HG02642 (cell line): ENCODE results near the gene MVK.

Experiments
- ATAC-seq: cut with Tn5 transposase; IDR thresholded peaks from one replicate; pipeline ENCODE4 v1.9.1; 2021; ENCODE audit warnings: mild to moderate bottlenecking; ENCODE audit not compliant: unreplicated experiment, poor library complexity

MVK gene

DNA sequence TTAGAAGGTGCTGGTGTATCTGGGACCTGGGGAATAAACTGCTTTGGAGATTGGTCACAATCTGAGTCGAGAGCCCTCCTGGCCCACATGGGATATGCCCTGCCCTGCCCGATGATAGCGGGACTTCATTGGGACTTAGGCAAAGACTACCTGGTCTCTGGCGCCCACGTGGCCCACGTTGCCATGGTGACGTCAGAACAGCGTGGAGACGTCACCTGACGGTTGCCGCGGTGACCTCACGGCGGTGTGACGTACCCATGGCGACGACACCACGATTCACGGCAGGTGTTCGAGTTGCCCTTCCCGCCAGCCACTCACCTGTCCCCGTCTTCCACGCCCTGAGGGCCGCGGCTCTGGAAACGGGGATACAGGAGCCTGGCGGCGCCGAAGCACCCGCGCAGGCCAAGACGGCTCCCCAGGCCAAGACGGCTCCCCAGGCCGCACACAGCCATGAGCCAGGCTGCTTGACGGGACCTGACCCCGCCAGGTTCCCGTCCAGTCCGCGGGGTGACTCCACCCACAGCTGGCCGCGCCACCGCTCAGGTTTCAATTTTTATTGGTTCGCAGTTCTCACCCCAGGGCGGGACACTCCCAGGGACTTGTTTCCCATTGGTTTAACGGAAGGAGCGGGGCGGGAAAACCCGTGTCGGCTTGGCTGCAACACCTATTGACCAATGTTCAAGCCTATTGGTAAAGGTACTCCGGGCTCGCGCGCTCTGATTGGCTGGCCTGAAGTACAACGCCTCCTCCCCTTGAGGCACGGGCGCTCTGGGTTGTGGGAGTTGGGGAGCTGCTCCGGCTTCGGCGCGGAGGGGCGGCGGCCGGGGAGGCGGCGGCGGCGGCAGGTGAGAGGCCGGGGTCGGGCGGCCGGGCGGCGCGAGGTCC lies at the start of gene MVK, which contains the start of gene MMAB:
TSS of gene MVK (plus strand) at position 766 of the 885 bp plus-strand sequence. CDS start 1,029 bp downstream, outside the sequence.
TSS of gene MMAB (minus strand) at position 476 of the 885 bp plus-strand sequence. CDS start at position 452, 24 bp downstream.
- ATAC-seq, result peak; percentile 96

DNA sequence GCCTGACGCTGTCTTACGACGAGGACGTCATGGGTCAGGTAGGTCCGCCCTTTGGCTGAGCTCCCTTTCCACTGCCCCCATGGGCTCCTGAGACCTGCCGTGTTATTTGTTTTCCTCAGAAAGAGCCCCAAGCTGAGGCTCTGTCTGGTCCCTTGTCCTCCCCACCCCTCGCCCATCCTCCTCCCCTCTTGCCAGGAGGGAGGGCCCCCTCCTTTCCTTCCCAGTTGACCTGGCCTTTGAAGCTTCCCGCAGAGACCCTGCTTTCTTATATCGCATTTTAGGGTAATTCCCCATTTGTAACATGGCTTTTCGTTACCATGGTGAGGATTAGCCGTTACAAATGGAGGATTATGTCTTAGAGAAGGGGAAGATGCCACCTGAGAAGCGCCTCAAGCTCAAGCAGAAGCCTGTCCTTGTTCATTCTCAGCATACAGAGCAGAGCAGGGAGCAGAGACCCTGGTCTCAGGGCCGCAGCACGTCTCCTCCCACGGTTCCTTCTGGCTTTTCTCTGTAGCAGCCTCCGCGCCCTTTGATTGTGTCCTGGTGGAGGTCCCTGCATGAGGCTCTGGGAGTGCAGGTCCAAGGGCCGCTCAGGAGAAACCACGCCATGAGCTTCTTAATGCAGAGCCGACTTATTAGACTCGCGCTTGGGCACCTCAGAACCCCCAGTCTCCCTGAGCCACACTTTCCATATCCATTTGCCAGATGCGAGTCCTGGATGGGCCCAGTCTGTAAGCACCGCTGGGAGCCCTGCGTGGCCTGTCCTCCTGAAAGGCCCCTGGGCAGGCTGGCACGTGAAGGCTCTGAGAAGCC lies 48.9 kb upstream of the MVK start:
- no peak for ATAC-seq

DNA sequence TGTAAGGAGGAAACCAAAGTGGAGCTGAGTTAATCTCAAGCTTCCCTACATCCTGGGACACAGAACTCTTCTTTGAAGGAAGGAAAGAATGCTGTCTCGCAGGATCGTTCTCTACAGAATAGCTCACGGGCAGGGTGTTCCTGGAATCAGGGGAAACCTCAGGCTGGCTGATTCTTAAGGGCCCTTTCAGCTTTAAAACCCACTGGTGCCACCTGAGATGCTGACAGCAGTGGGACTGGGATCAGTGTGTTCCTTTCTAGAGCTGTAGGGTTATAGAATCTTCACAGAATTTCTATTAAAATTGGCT lies 48.4 kb upstream of the MVK start:
- ATAC-seq, result no peak

DNA sequence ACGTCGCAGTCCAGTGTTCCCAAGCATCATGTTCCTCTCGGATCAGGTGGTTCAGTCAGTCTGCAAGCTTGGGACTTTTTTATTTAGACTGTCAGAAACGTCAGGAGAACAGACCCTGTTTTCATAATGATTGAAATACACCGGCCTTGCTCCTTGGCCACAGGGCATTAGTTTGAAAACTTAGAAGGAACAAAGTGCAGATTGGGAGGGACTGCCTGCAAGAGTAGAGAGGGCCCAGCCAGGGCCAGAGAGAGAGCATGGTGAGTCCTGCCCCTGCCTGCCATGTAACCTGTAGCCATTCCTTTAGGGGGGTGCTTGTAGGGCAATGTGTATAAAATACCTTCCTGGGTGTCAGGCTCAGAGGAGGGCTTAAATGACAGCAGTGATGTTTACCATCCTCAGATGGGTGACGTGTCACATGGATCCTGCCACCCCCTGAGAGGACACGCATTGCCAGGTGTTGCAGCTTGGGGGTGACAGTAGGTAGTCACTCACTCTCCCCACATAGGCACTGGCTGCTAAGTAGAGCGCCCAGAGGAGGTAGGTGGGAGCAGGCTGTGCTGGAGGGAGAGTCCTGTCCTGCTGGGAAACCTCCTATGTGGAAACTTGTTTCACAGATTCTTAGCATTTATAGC lies 46.0 kb upstream of the MVK start:
- ATAC-seq, result no peak

DNA sequence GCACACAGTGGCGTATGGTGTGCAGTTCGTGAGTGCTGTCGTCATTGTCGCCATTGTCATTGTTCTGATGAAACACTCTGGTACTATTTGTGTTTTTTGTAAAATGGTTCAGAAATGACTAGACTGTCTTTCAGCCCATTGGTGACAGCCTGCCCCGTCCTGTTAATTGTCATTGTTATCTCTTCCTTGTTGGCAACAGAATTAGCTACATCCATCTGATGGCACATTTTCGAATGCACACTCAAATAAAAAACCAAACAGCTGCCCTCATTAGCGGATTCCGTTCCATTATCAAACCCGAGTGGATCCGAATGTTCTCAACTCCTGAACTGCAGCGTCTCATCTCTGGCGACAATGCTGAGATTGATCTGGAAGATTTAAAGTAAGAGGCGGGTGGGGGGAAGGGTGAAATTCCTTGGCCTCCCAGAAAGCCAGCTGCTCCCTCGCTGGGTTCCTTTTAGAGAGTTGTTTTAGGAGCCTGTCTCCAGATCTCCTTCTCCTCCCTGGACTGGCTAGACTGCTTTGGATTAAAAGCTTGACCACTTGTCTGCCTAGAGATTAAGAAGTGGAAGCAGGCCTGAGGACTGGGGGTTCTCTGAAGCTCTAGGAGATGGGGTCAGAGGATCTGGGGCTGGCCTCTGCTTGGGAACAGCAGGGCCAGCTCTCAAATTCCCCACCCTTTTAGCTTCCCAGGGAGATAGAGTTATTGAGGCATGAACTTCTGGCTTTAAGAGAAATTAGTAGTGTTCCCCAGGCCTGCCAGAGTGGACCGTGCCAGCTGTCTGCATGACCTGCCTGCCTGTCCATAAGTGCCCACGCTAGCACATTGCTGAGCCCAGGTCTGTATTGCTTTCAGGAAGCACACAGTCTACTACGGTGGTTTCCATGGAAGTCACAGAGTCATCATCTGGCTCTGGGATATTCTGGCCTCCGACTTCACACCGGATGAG lies 43.6 kb upstream of the MVK start:
- ATAC-seq, result no peak

DNA sequence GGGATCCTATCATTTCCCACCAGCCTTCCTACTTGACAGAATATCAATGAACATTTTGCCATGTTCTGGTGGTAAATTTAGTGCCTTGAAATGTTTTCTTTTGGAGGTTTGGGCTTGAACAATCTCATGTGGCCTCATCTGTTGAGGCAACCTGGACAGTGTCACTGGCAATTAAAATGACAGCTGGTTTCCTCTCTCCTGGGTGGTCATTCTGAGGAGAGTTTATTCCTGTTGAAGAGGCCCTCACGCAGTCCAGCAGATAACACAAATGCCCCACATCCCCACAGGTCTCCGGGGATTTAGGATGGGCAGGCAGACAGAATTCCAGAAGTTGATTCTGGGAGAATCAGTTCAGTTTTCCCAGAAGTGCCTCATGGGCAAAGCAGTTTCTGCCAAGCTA lies 42.2 kb upstream of the MVK start:
- no peak for ATAC-seq

DNA sequence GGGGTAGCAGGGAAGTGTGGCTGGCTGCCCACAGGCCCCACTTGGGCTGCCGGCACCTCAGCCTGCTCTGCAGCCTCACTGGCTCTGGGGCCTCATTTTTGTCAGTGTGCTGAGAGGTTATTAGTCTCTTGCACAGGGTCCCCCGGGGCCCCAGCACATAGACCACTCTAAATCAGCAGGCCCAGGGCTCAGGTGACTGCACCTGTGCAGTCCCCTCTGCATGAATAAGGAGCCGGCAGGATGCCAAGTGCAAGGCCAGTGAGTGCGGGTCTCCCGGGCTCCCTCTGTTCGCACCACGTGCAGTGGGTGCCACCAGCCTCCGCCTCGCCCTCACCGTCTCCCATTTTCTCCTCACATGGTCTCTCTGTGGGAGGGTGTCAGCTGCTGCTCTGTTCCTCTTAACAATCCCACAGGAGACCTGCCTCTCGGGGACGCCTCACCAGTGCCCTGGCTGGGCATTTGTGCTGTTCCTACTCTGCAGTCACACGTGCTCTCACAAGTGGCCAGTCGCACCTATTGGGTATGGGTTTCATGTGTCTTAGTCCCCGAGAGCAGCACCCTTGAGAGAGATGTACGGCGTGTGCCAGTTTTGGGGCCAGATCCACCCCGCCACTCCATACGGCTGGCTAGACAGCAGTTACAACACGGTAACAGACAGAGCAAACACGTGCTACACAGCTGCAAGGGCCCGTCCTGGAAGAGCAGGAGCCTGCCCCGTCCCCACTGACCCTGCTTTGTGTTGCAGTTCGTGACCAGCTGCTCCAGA lies 40.7 kb upstream of the MVK start:
- ATAC-seq, result no peak

DNA sequence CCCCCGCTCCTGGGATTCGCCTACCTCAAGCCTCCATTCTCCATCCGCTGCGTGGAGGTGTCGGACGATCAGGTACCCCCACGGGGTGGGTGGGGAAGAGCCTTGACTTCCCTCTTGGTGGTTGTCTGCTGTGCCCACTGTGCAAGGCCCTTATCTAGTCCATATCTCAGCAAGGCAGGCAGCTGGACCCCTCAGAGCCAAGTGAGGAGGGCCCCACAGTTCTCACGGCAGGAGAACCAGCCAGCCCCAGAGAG lies 40.2 kb upstream of the MVK start:
- no peak for ATAC-seq

DNA sequence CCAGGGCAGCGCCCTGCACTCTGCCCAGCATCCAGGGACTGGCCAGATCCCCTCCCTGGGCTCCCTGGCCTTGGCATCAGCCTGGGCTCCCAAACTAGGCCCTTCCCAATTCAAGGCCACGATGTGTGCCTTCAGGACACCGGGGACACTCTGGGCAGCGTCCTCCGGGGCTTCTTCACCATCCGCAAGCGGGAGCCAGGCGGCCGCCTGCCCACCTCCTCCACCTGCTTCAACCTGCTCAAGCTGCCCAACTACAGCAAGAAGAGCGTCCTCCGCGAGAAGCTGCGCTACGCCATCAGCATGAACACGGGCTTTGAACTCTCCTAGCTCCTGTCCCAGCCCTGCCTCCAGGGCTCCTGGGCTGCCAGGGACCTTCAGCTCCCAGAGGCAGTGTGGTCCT lies 39.1 kb upstream of the MVK start:
- ATAC-seq, result no peak

DNA sequence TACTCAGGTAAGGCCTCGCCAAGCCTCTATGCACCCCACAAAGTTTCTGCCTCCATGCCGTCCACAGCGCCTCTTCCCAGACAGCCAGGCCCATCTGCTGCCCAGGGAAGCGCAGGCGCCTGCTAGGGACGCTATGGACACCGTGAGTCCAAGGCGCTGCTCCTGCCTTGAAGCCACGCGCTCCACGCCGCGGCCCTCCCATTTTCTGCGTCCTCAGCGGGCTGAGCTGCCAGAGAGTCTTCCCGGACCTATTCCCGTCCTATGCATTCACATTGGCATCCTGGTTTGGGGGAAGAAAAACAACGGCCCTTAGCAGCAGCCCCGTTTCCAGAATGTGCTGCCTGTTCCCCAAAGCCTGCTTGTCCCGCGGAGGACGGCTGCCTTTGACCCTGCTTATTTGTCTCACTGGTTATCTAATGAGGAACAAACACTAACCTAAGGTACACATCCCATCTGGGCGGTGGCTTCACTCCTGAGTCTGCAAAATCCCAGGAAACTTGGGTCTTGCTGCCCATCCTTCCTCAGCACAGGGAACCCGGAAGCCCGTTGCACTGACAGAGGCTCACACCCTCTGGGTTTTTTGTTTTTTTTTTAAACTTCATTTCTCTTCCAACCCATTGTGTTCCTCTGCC lies 38.2 kb upstream of the MVK start:
- no peak for ATAC-seq

DNA sequence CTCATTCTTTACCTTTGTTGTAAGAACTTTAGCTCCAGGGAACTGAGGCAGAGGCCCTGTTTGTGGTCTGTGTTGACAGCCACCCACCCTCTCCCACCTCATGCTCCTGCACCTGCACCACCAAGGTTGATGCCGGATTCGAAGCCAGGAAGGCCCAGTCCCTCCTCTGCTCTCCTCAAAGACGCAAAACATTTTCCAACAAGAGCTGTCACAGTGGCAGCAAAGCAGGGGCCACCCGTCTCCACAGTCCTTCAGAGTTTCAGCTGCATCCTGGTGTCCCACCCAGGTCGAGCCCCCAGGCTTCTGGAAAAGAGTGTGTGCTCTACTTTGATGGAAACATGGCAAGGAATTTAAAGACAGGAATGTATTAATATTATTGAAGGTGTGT lies 37.7 kb upstream of the MVK start:
- ATAC-seq, result no peak

DNA sequence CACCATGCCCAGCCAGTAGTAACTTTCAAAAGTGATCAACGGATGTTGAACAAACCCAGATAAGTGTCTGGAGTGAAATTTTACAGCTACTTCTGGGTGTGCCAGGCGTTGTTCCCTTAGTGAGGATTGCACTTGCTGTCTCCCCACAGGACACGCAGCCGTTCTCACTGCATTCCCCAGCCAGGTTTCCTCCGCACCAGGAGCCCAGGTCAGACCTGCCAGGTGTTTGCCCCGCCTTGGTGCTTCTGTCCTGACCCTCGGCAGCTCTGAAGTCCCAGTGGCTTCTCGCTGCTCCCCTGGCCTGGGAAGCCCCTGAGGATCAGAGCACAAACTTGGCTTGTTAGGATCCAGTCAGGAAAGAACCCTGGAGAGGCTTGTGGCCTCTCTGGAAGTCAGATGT lies 36.5 kb upstream of the MVK start:
- no peak for ATAC-seq

DNA sequence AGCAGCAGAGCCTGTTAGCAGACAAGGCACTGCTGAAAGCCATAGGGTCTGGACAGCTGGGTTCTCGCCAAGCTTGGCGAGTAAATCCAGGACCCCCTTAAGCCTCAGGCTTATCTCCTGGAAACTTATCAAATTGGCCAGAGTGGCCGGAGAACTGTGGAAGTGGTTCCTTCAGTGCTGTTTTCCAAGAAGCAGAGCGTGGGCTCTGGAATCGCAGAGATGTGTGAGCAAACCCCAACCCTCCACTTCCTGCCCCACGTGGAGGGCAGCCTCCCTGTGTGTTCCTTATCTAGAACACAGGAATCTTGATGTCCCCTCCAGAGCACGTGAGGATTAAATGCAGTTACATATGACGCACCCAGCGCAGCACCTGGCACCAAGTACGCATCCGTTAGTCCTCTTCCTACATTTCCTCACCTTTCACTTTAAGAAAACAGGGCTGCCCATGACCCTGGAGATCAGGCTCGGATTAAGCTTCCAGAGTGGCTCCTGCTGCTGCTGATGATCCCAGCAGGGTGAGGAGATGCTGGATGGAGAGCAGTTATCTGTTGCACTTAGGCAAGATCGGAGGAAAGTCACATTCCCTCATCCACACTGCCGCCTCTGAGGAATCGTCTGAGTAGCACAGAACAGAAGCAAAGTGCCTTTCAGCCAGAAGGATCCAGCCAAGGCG lies 35.3 kb upstream of the MVK start:
- ATAC-seq, result no peak

DNA sequence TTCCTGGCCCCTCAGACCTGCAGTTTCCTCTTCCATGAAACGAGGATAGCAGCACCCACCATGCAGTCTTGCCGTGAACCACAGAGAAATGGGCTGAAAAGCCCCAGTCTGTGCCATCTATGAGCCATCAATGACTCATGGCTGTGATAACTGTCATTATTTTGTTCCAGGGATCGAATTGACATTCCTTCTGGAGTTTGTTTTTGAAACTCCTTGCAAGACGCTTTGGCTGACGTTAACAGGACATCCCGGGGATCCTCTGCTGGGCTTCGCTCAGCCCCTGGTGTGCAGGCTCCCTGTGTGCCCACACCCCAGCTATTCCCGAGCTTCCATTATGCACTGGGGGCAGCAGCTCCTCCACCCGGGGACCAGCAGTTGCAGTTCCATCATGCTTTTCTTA lies 34.1 kb upstream of the MVK start:
- ATAC-seq, result no peak

DNA sequence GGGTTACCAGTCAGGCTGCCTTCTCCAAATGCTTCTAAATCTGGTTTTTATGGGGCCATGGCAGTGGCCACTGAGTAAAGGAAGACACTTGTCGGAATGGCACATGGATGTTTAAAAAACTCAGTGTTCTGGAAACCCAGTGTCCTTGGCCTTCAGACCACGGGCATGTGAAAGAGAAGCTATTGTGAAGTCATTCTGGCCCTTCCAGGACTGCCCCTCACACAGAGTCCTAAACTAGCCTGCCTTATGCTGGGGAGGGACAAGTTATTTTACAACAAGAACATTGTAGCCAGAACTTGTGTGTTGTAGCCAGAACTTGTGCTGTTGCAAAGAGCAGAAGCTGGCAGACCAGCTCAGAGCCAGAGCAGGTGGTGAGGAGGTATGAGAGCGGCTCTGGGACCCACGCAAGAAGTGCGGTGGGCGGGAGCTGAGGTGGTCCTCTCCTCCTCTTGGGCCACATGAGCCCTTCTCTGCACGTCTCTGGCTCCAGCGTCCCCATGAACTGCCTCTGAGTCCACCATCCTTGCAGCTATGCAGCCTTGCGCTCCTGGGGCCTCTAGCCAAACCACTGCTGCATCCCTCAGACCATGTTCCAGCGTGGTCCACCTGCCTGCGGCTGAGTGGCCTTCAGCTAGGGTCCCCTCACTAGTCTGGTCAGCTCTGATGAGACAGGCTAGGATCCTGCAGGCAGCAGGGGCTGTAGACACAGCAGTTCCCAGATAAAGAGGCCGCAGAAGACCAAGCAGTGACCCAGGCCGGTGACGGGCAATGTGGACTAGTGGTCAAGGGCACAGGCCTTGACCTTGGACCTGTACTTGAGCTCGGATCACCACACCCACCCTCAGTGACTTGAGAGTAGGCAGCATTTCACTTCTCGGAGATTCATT lies 32.8 kb upstream of the MVK start:
- ATAC-seq, result no peak

DNA sequence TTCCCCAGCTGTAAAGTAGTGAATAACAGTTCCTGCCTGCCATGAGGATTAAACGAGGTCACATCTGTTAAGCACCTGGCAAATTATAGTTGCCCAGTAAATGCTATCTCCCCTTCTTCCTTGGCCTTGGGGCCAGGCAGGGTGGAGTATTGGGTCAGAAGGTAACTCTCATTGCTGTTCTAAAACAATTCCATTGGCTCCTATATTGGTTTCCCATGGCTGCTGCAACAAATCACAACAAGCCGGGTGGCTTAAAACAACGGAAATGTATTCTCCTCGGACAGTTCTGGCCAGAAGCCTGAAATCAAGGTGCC lies 32.2 kb upstream of the MVK start:
- ATAC-seq, result no peak

DNA sequence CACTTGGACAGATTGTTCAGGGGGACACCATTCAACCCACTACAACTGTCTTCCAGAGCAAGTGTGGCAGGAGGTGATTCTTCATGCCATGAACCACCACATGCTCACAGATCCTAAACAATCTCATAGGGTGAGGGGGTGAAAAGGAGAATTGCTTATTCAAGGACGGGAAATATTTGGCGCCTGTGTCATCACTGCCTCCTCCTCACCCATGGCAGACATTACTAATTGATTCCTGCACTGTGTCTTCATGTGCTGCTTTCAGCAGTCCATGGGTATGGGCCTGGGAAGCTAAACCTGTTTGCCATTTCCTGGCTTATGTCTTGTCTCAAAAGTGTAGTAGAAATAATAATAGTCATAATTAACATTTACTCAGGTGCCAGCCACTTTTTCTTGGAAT lies 31.6 kb upstream of the MVK start:
- no peak for ATAC-seq

DNA sequence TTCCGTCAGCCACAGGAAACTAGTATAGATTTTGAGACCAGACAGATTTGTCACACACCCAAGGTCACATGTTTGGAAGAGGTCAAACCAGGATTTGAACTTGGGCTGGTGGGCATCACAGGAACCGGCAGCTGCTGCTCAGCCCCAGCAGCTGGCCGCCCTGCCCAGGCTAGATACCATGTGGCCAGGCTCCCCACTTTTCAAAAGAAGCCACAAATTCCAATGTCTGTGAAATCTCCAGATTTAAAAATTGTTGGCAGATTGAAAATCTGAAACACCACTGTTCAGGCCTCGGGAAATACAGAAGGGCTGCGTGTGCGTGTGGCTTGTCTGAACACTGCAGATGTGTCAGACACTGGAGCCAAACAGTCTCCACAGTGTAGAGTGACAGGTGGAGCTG lies 30.7 kb upstream of the MVK start:
- ATAC-seq, result no peak
